Stimulated activated CD8-positive, alpha-beta memory T cell treated with anti-CD3 and anti-CD28 coated beads, Interleukin-4, amount 100 ng/mL, for 48 hours (primary cell): ENCODE measurements around the gene COL4A2.
"Not testable (repeated sequence)": the region's sequence is repeated elsewhere in the genome, so short reads cannot be mapped to it uniquely, and the experiment has no call there.

Experiments
- DNase-seq: peaks from one replicate; pipeline ENCODE4 v3.0.0-alpha.2; 2020

COL4A2 gene

GRCh38 chr13:110445722-110446574 is 138.9 kb downstream of the COL4A2 start:
- DNase-seq: no peak

DNA sequence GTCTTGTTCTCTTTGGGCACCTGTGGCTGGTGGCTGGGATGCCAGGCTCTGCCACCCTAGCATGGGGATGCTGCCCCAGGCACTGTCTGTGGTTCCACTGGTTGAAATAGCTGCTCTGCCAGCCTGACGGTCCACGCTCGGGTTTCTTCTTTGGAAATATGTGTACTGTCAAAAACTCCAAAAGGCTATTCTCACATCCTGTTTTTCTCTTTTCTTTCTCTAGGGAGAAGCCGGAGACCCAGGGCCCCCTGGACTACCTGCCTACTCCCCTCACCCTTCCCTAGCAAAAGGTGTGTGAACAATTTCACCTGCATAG is 139.4 kb downstream of the COL4A2 start:
- DNase-seq: no peak

- no peak for DNase-seq
Observed at GRCh38 chr13:110447058-110447511, 140.0 kb downstream of the COL4A2 start.

DNA sequence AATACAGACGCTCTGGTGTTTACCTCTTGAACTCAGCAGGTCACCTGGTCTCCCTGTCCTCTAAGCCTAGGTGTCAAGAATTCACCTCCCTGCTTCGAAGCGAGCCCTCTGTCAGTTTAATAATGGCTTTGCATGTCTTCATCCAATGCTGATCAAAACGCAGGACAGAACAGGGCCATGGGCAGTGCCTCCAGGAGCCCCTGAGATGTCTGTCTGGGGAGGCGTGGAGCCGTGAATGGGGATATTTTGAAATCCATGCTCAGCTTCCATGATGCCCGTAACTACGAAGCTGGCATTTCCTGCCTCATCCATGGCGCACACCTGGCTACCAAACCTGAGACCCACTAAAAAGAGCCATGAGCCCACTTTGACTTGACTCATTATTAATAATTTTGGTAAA is 140.7 kb downstream of the COL4A2 start:
- no peak for DNase-seq

DNA sequence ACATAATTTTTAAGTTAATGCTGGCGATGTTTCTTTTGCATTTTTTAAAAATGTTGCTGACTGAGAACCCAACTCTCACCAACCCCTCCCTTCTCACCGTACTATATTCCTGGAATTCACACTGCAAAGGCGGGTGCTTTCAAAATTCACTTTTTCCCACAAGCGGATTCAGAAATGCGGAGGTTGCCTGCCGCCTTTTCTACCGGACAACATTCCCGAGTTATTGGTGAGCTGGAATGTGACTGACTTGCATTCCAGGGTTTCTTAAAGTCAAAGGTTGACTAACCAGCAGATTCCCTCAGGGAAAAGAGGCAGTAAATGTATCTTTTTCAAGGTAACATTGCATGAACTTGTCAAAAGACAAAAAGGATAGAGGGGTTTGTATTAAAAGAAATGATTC is 141.1 kb downstream of the COL4A2 start:
- no peak for DNase-seq

GRCh38 chr13:110448677-110449076 is 141.6 kb downstream of the COL4A2 start:
- no peak for DNase-seq

- no peak for DNase-seq
Observed at GRCh38 chr13:110449219-110450015, 142.3 kb downstream of the COL4A2 start.

GRCh38 chr13:110450016-110450900 is 143.2 kb downstream of the COL4A2 start:
- DNase-seq: no peak

DNA sequence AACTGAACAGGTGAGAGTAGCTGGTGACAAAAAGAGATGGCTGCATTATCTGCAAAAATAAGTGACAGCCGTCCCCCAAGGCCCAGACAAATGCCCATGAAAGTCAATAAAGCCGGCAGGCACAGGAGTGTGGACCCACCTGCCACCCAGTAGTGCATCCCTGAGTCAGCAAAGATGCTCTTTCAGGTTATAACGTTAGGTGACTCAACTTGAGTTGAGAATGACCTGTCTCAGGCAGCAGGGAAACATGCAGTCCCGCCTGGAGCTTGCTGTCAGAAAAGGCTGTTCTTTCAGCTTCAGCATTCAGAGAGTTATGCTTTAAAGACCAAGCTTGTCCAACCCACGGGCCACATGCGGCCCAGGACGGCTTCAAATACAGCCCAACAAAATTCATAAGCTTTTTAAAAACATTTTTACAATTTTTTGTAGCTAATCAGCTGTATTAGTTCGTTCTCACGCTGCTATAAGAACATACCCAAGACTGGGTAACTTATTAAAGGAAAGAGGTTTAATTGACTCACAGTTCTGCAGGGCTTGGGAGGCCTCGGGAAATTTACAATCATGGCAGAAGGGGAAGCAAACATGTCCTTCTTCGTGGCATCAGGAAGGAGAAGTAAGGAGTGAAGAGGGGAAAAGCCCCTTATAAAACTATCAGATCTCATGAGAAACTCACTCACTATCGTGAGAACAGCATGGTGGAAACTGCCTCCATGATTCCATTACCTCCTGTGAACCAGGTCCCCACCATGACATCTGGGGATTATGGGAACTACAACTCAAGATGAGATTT is 144.1 kb downstream of the COL4A2 start:
- DNase-seq: no peak

- not testable (repeated sequence) for DNase-seq
Observed at GRCh38 chr13:110453091-110453490, 146.0 kb downstream of the COL4A2 start.

DNA sequence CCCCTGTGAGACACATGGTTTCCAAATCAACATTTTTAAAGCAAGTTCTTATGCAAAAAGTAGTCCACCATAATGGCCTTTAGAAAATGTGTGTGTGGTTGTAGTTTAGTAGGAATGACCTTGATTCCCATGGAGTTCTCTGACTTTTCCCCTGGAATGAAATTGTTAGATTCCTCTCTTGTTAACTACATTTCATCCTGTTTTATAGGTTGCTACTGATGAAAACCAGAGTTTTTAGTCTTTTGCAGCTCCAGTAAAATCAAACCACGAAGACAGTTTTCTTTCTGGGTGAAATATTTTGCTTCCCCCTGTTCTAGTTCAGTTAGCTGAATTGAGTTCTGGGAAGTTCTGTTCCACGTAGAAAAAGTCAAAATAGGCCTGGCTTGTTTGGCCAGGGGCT is 146.7 kb downstream of the COL4A2 start:
- DNase-seq: no peak

DNA sequence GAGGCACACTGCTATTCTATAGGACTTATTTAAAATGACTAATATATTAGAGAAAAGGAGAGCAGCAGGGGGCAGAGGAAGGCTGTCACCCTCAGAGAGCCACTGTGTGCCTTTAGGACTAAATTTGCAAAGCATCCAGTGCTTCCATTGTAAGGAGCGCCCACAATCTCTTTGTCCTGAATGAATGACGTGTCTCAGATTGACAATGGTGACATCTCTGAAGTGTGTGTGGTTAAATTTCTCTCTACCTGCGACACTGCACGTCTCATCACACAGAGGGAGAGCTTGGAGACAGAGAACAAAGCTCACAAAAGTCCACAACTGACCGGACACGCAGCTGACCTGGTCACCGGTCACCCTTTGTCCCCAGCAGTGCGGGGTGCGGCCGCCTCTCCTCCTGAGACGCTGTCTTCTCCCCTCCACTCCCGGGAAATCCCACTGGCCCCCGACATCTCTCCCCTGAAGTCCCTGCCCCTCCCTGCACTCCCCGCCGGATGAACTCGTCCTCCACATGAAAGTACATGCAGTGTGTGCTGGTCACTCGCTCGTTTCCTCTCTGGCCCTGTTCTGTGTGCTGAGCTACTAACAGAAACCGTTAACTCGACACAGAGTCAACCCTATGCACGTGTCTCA is 147.3 kb downstream of the COL4A2 start:
- no peak for DNase-seq

DNA sequence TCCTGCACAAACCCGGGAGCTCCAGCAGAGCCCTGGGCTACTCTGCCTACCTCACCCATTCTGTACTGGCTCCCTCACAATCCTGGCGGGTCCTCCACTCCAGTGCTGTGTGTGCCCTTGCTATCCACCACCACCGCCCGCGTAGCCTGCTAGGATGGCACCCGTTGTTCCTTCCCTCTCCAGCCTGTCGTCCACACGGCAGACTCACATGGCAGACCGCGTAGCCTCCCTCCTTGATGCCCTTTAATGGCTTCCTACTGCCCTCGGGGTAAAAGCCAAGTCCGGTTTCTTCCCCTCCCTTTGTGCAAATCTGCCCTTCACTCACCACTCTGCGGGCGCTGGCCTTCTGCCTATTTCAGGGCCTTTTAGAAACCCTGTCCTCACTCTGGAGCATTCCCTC is 147.9 kb downstream of the COL4A2 start:
- no peak for DNase-seq

- no peak for DNase-seq
Observed at GRCh38 chr13:110455444-110455843, 148.4 kb downstream of the COL4A2 start.

DNA sequence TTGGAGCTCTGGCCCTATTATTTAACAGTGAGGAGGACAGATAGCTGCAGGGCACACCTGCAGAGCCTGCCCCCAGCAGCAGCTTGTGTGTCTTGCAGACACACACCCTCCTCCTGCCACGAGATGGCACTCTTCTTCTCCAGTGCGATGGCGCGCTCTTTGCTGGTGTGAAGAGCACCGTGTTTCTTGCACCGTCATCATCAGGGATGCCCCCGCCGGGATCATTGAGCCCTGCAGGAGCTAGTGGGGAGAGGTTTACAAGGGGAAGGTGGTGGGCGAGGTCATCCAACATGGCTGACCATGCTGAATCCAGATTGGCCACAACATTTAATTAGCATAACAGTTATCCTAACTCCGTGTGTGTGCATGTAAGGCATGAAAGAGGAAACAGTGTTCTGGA is 148.9 kb downstream of the COL4A2 start:
- peak; percentile 76 for DNase-seq

- no peak for DNase-seq
Observed at GRCh38 chr13:110456550-110456949, 149.5 kb downstream of the COL4A2 start.

DNA sequence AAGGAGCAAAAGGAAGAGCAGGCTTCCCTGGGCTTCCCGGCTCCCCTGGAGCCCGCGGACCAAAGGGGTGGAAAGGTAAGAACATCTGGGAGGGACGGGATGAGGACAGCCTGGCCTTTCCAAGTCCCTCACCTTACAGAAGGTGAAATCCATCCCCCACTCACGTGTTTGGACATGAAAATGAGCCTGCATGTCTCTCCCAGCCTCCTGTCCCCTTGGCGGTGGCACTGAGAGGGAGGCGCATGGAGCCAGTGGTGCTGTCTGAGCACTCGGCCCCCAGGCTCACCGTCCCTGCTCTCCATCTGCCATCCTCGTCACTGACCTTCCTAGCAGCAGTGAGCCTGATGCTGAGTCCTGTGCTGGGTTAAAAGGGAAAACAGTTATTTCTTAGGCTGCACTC is 150.3 kb downstream of the COL4A2 start:
- no peak for DNase-seq

DNA sequence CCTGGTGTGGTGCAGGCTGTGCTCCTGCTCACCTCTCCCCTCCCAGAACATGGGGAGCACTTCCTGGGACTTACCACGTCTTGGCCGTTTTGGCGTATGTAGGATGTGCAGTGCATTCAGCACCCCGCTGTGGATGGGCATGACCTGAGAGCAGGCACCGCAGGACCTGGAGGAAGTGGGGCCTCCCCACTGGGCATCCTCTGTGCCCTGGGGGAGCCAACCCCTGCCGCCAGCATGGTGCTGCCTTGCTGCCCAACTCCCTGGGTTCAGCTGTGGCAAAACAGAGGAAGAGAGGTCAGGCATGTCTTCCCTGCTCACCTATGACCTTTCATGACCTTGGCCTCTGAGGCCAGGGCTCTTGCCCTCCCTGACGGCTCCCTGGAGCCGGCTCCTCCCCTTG is 150.9 kb downstream of the COL4A2 start:
- DNase-seq: no peak

- DNase-seq: no peak
Observed at GRCh38 chr13:110458594-110459365, 151.7 kb downstream of the COL4A2 start.

DNA sequence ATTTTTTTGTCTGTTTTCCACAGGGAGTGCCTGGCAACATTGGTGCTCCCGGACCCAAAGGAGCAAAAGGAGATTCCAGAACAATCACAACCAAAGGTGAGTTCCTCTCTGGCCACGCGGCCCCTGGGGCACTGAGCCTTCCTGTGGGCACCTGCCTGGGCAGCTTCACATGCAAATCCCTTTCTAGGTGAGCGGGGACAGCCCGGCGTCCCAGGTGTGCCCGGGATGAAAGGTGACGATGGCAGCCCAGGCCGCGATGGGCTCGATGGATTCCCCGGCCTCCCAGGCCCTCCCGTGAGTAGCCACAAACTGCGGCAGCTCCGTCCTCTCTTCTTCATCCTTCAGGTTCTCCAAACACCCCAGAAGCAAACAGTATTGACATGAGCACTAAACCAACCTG is 155.0 kb downstream of the COL4A2 start:
- no peak for DNase-seq

- no peak for DNase-seq
Observed at GRCh38 chr13:110463156-110463555, 156.1 kb downstream of the COL4A2 start.
